Endothelial cell of umbilical vein (primary cell): ENCODE data around the gene KIAA0408.

Experiments used
- EZH2 ChIP-seq: IDR thresholded peaks from 2 replicates; pipeline ENCODE4 v1.6.1; 2012; ENCODE audit warnings: borderline replicate concordance, low read depth, mild to moderate bottlenecking, moderate library complexity, low read length, inconsistent platforms; ENCODE audit not compliant: severe bottlenecking
- MYC ChIP-seq: IDR thresholded peaks from one replicate; pipeline ENCODE4 v1.6.1; 2011; ENCODE audit warnings: mild to moderate bottlenecking, low read depth, low read length
- POLR2AphosphoS5 ChIP-seq: IDR thresholded peaks from 2 replicates; pipeline ENCODE4 v1.6.1; 2012; ENCODE audit warnings: low read depth, mild to moderate bottlenecking, control low read depth, low read length, moderate library complexity; ENCODE audit not compliant: insufficient read depth
- TF ChIP-seq, protein P1 (sequence below), 2 donors: IDR thresholded peaks; 1 replicate in 1 of 2; 2 replicates in 1 of 2; pipeline ENCODE4 v1.5.1; 2011; ENCODE audit warnings: low read length in 2 of 2, mild to moderate bottlenecking in 2 of 2, moderate library complexity in 2 of 2, control low read depth in 1 of 2, inconsistent platforms in 1 of 2, low read depth in 1 of 2; ENCODE audit not compliant: insufficient read depth in 1 of 2; ENCODE audit errors: extremely low read depth in 1 of 2

DNA sequence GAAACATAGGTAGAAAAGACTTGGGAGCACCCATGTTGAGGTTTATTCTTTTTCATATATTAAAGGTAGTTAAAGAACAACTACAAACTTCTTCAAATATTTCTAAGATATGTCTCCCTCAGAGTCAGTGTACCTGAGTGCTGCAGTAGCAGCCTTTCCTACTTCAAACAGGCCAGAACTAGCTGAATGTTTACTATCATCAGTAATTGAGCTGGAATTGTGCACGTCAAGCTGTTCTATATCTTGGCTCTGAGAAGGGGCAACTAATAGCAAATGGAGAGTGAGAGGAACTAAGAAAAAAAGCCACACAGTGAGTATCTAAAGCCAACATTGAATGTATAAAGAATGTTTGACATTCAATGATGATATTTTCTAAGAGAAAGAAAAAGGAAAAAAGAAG is 38.2 kb upstream of the KIAA0408 start:
- TF ChIP-seq, protein P1, sequence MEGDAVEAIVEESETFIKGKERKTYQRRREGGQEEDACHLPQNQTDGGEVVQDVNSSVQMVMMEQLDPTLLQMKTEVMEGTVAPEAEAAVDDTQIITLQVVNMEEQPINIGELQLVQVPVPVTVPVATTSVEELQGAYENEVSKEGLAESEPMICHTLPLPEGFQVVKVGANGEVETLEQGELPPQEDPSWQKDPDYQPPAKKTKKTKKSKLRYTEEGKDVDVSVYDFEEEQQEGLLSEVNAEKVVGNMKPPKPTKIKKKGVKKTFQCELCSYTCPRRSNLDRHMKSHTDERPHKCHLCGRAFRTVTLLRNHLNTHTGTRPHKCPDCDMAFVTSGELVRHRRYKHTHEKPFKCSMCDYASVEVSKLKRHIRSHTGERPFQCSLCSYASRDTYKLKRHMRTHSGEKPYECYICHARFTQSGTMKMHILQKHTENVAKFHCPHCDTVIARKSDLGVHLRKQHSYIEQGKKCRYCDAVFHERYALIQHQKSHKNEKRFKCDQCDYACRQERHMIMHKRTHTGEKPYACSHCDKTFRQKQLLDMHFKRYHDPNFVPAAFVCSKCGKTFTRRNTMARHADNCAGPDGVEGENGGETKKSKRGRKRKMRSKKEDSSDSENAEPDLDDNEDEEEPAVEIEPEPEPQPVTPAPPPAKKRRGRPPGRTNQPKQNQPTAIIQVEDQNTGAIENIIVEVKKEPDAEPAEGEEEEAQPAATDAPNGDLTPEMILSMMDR (IDR thresholded peaks at IDR 0.05; ENCODE audit: extremely low read depth in 1 of 2, insufficient read depth in 1 of 2, low read depth in 1 of 2, low read length in 2 of 2), result no peak
- TF ChIP-seq MYC (no peak), POLR2AphosphoS5 (no peak), EZH2 (no peak)
